ENCODE measurements around the gene C11orf71.

C11orf71 gene, protein sequence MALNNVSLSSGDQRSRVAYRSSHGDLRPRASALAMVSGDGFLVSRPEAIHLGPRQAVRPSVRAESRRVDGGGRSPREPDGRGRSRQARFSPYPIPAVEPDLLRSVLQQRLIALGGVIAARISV

DNA sequence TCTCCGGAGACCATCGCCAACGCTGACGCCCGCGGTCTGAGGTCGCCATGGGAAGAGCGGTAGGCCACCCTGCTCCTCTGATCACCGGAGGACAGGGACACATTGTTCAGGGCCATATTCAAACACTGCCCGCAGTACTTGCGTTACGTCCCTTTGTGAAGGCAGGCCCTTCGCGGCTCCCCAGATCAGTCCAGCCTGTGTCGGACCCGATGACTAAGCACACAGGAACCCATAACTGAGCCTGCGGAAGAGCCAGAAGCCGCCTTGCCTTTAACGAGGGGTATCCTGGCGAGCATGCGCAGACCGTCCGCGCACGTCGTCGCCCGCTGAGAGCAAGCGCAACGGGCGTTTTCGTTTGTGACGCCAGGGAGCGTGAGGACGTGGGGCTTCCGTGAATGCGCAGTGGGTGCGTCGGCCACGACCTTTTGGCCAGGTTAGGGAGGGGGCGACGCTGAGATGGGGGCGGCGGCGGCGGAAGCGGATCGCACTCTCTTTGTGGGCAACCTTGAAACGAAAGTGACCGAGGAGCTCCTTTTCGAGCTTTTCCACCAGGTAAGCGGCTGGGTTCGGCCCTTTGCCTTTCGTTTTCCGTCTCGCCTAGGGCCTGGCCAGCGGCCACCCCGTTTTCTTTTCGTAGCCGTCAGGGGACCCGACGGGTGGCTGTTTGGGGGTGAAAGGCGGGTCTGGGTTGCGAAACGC is at the start of gene C11orf71, which contains the start of gene RBM7:
Gene C11orf71, minus strand, starts transcription at position 296 of the 699 bp plus-strand sequence. Its CDS starts 180 bp downstream, at position 116.
Gene RBM7, plus strand, starts transcription at position 451 of the 699 bp plus-strand sequence. Its CDS starts 6 bp downstream, at position 457.
- DNase-seq, result peak; percentile 99

DNA sequence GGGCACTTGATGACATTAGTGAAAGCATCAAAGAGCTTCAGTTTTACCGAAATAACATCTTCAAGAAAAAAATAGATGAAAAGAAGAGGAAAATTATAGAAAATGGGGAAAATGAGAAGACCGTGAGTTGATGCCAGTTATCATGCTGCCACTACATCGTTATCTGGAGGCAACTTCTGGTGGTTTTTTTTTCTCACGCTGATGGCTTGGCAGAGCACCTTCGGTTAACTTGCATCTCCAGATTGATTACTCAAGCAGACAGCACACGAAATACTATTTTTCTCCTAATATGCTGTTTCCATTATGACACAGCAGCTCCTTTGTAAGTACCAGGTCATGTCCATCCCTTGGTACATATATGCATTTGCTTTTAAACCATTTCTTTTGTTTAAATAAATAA is 49.5 kb upstream of the C11orf71 start:
- DNase-seq, result no peak

DNA sequence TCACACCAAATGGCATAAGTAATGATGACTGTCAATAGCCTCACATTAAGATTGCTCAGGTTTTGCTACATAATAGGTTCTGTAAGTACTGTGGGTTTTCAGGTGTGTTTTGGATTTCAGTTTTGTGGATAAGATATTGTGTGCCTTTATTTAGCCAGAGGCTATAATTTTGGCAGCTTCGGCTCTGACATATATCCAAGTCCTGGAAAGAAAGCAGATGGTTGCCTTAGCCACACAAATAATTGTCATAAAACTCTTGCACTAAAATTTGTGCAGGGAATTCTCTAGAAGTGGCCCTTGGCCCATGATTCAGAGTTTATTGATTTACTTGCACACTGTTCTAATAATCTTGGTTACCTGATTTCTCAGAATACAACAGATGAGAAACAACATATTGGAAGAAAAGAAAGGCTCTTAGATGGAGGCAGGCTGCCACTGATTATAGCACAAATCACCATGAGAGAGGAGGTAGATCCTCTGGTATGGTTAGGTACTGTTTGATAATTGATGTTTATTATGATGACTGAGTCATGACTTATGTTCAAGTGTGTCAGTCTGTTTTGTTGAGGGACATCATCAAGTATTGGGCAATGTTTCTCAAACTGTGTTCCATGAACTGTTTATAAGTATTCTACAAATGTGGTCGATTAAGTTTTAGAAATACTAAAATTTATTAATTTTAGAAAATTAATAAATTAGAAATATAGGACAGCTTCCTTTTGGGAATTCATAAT is 48.6 kb upstream of the C11orf71 start:
- peak; percentile 8 for DNase-seq

DNA sequence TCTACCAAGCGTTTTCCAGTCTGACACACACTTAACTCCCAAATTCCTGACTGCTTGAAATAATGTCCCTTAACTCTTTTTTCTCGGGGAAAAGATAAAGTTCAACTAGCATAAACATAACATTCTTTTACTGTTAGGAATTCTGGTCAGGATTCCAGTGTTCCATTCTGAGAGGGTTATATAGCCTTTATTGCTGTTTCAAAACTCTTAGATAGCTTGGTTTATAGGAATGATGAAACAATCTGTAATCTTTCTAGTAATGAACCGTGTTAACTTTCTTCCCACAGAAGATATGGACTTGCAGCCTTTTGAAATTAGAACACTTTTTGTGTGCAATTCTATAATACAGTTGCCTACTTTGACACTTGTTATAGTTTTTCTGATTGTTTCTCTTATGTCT is 47.6 kb upstream of the C11orf71 start:
- DNase-seq, result peak; percentile 87

DNA sequence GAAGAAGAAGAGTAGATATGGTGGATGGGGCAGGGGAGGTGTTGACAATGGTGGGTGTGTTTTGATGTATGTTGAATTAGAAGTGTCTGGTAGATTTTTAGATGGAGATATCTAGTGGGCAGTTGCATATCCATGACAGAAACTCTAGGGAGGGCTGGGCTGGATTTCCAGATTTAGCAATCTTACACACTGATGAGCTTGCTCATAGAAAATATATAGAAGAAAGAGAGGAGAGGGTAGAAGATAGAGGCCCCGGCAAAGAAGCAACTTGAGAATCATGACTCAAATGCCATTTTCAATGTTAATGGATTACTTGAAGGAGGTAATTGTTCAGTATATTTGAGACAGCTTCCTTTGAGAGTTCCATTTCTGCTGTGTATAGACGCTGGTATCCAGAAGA is 47.1 kb upstream of the C11orf71 start:
- peak; percentile 22 for DNase-seq

DNA sequence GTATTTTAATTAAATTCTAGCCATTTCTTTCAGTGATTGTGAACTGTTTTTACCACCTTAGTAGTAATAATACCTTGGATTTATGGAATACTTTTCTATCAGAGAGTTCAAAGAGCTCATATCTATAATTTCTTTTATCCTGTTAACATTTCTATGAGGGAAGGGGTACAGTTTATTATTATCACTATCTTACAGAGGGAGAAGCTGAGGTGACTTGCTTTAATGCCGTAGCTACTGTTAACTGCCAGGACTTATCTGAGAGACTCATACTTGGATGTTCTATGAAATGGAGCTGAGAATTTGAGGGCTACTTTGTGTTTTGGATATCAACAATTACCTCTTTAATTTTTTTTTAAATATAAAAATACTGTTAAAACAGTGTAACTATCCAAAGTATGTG is 42.2 kb upstream of the C11orf71 start:
- no peak for DNase-seq

DNA sequence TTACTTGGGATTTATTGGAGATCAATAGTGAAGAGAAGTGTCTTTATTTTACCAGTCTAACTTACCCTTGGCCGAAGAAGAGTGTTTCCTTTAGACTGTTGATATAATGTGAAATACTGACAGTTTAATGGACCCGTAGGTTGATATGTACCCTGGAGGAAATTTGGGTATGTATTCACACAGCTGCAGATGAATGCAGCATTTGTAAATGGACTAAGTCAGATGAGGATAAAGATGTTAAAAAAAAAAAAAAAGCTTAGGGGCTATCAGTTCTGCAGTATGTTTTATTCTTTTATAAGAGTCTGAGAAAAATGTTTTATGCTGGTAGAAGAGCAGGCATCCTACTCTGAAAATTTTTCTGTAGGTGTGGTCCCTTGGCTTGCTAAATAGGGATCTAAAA is 41.6 kb upstream of the C11orf71 start:
- DNase-seq, result no peak

DNA sequence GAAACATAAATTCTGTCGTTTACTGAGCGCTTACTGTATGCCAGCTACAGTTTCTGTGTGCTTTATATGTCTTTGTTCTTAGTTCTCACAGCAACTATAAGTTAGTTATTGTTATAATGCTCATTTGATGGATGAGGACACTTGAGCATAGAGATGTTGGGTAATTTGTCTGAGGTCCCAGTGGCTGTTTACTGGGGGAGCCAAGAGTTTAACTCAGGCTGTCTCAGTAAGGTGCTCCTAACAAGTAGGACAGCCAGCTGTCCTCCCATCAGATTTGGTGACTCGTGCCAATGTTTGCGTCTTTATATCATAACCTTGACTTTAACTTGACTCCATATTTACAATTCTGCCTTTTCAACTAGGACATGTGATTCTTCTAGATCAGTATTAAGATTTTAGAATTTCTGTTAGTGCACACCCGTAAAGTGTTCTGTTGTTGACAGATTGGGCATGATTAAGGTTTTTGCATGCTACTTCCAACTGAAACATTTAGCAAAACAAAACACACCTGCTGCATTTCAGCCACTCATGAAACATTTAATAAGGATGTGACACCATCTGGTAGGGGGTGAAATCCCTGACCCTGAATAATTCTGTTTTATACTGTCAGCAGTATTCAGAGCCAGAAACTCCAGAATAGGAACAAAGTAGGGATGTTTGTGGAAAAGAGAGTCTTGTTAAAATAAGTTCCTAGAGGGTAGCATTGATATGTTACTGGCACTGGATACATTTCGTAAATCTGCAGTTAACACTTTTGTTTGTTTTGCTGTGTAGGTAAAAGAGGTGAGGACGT is 40.9 kb upstream of the C11orf71 start:
- no peak for DNase-seq

DNA sequence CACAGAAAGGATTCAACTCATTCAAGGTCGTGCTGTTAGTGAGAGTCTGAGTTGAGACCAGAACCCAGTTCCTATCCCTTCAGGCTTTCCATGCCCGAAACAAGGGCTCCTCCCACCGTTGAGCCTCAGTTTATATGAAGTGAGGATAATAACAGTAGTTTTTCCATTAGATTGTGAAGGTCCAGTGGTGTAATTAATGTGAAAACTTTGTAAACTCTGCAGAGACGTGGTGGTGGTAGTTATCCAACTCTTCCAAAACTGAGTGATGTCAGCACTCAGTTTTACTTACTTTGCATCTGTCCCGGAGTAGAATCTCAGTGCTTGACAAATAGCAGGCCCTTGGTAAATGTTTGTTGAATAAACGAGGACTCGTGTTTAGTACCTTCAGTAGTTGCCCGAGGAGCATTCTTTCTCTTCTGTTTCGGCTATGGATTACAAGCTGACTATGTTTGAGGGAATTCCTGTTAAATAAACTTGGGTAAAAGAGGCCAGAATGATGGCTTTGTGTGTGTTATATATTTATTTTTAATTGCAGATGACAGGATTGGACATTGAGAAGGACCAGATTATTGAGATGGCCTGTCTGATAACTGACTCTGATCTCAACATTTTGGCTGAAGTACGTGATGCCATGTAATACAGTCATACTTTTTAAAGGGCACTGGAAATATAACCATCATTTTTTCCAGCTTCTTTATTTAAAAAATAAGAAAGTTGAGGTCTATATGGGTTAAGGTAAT is 40.0 kb upstream of the C11orf71 start:
- DNase-seq, result peak; percentile 25

DNA sequence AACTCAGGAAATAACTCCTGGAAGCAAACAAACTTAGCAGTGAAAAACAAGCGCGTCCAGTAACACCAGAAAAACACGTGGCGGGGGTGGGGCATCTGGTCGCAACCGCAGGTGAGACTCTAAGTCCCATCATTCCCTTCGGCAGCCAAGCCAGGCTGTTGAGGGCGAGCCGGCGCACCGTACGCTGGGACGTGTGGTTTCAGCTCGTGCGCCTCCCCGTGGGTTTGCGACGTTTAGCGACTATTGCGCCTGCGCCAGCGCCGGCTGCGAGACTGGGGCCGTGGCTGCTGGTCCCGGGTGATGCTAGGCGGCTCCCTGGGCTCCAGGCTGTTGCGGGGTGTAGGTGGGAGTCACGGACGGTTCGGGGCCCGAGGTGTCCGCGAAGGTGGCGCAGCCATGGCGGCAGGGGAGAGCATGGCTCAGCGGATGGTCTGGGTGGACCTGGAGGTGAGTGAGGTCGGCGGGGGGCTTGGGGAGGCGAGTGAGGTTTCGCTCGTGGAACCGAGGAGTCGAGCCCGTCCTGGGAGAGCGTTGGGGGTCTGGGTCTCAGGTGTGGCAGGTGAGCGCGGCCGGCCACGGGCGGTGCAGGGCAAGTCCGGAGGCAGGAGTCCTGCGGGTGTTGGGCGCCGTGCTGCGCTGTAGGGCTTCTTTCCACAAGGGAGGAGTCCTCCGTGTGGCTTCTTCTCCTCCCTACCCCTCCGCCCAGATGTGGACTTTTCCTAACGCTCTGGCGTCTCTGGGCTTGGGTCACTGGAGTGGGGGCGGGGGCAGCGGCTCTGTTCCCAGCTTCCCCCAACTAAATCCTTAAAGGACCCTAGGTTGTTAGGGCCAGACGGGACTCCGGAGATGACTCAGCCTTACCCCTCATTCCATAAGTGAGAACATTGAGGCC is 39.2 kb upstream of the C11orf71 start, which contains the start of gene REXO2:
Gene REXO2, plus strand, starts transcription at position 239 of the 892 bp plus-strand sequence. Its CDS starts 62 bp downstream, at position 301.
- DNase-seq, result peak; percentile 94

DNA sequence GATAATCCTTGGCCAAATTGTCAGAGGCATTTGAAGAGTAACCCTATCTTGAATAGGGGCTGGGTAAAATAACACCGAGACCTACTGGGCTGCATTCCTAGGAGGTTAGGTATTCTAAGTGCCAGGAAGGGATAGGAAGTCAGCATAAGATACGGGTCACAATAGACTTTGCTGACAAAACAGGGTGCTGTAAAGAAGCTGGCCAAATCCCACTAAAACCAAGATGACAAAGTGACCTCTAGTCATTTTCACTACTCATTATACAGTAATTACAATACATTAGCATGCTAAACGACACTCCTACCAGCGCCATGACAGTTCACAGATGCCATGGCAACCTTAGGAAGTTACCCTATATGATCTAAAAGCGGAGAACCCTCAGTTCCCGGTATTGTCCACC is 38.0 kb upstream of the C11orf71 start:
- no peak for DNase-seq

DNA sequence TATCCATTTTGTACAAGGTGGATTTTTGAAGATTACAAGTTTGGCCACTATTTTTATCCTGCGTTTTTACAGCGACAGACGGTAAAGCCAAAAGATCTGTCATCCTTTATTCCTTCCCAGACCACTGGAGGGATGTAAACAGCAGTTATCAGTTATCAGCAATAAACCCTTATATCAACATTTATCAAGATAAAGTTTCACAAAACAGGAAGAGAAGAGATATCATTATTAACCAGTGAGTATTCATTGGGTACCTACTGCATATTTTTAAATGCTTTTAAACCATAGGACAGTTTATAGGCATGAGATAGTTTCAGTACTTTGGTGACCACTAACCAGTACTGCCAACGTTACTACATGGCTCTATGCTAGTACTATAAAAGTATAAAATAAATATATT is 33.1 kb upstream of the C11orf71 start:
- DNase-seq, result no peak

DNA sequence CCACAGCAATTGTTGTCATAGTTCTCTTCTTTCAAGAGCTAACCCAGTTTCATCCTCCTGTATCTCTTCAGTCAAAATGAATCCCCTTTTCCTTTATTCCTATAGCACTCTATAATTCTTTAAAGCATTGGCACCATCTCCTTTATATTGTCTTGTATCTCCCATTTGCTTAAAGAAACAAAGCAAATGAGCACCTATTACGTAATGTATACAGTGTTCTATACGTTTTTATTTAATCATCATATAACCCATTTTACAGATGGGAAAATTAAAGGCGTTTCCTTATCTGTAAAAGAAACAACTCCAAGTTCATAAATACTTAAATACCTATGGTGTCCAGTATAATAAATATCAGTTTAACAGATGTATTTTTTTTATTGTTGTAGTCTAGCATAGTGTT is 32.6 kb upstream of the C11orf71 start:
- no peak for DNase-seq

DNA sequence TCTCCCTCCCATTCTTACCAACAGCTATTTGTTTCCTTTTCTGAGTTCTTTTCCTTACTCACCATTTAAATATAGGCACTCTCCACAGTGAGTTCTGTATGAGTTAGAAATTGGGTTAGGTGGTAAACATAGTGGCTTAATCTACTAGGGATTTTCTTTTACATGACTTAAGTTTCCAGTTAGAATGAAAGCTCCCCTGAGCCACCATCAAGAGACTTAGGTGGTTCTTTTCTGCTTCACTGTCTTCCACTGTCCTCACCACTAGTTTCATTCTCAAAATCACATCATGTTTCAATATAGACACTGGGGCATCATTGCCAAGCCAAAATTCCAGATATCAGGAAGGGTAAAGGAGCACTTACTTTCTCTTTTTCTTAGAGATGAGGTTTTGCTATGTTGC is 30.0 kb upstream of the C11orf71 start:
- no peak for DNase-seq

DNA sequence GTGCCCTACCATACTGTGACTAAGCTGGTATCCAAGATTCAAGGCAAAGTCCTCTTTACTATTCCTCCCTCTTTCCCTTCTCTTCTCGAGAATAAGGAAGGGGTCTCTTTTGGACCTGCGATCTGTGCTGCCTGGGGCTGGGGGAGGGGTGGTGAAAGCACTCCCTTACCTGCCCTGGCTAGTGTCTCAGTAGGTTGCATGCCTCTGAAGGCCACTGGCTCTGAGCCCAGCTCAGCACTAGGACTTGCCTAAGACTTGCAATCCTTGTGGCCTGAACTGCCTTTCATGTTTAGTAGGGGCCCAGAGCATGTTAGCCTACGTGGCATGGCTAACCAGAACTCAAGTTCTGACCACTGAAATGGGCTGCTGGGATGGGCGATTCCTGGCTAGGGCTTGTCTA is 26.0 kb upstream of the C11orf71 start:
- no peak for DNase-seq

DNA sequence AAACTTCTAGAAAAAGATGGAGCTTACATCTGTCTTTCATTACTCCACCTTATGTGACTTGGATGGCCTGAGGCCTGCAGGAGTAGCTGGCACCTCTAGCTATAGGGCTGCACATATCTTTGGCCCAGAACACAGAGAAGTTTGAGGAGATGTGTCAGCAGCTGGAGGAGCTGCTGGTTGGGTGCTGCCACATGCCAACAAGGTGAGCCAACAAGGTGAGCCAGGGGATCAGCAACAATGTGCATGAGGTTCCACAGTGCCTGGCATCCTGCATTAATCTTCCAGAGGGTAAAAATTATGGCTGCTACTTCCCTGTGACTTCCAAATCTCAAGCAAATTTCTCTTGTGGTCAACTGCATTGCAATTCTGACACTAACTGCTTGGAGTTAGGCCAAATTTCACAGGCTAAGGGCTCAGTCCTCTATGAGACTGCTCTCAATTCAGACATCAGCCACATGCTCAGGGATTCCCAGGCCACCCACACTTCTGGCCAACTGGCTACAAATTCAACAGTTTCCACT is 16.2 kb upstream of the C11orf71 start:
- peak; percentile 62 for DNase-seq

DNA sequence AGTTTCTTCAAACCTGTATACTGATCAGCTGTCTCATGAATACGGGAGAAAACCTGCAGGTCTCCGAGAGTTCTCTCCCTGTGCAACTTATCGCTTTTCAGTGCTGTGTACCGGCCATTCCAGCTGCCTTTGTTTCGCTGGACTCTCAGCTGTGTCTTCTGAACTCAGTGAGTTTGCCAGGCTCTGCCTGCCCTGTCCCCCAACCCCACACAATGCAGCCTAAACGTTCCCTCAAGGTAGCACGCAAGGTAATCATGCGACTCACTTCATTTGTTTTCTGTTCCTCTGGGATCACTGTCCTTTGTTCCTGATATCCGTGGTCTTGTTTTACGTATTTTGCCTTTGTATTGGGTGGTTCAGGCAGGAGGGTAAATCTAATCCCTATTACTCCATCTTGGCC is 13.6 kb upstream of the C11orf71 start:
- DNase-seq, result no peak

DNA sequence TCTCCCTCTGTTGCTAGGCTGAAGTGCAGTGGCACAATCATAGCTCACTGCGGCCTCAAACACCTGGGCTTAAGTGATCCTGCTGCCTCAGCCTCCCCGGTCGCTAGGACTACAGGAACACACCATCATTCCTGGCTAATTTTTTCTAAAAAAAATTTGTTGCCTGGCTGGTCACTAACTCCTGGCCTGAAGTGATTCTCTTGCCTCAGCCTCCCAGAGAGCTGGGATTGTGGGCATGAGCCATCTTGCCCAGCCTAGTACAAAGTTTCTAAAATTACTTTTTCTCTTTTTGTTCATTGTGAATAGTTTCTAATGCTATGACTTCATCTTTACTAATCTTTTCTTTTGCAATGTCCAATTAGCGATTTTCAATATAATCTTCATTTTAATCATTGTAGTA is 12.6 kb upstream of the C11orf71 start:
- DNase-seq, result no peak

DNA sequence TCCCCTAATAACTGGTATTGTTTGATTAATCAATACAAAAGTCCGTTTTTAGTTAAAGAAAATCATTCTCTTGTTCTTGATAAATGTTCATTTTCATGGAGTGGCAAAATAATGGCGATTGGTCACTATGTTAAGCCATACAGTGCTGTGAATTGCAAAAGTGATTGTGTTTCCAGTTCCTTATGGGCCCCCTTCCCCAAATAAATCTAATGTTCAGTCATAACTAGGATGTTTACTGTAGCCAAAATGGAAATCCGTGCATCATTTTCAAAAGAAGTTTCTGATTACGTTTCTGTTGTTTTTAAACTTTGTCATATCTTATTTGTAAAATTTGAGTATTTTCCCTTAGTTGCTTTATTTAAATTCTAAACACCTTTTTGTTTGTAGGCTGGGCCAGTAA is 1.0 kb upstream of the C11orf71 start:
- DNase-seq, result no peak

DNA sequence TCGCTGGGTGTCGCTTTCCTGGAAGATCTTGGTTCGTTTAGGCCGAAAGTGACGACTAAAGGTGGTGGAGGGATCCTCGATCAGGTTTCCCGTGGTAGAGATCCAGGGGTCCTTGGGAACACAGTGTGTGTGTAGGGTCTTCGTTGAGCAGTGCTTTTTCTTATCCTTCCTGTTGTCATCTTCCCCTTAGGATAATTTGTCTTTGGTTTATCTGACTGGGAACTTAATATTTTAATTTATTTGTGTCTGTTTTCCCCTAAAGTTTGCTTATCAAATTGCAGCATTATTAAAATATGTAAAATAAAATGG is 558 bp upstream of the C11orf71 start:
- no peak for DNase-seq

DNA sequence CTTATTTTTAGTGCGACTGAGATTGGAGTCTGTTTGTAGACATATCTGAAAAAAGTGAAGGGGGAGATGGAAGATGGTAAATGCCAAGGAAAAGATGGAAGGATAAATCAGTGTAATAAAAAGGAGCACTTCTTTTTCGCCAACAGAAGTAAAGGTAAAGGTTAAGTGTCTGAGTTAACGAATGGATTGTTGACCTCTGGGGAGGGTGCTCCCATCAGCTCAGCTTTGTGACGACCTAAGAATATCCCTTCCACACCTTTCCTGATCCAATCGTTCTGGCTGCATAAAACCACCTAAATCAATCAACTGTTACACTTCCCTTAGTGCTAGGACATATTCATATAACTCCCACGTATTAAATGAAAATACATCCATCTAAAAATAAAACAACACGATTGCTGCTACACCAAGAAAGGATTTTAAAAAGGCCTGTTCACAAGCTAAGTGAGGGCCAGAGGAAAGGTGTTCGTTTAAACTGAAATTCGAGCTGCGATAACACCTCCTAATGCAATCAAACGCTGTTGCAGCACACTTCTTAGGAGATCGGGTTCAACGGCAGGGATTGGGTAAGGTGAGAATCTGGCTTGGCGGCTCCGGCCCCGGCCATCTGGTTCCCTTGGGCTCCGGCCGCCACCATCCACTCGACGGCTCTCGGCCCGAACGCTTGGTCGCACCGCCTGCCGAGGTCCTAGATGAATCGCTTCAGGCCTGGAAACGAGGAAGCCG is 658 bp downstream of the C11orf71 start:
- no peak for DNase-seq
